Keratinocyte (primary cell): ENCODE measurements around the gene EIF3B. TPM values are rescaled to one million over a fixed set of nuclear protein-coding genes. Genes with fewer than 3 reads are reported as not detected.

Experiments used
- DNase-seq: peaks from one replicate; pipeline ENCODE4 v3.0.0-alpha.2; 2011; ENCODE audit warnings: low read depth, missing footprints, low spot score
- FAIRE-seq: peaks from 2 replicates; lab custom pipeline; 2011; peaks lifted over from hg19 to GRCh38; lab: Jason Lieb, UNC
- H2AFZ ChIP-seq: 2 replicates; pipeline ENCODE4 v1.6.0; 2012; ENCODE audit warnings: low read length, control low read depth, inconsistent platforms; ENCODE audit not compliant: control insufficient read depth
- H3K27ac ChIP-seq: 2 replicates; pipeline ENCODE4 v1.5.1; 2011; ENCODE audit warnings: low read length; ENCODE audit not compliant: control insufficient read depth, insufficient read depth
- H3K27me3 ChIP-seq: 3 replicates; pipeline ENCODE4 v1.6.0; 2011; ENCODE audit warnings: low read length; ENCODE audit not compliant: control insufficient read depth, insufficient read depth; ENCODE audit errors: extremely low read depth
- H3K36me3 ChIP-seq, 2 experiments: 2 replicates in 1 of 2; 3 replicates in 1 of 2; pipeline ENCODE4 v1.5.1; 2011; ENCODE audit warnings: low read length in 2 of 2, mild to moderate bottlenecking in 1 of 2; ENCODE audit not compliant: control insufficient read depth in 2 of 2, insufficient read depth in 2 of 2; ENCODE audit errors: extremely low read depth in 1 of 2
- H3K4me1 ChIP-seq: 3 replicates; pipeline ENCODE4 v1.5.1; 2011; ENCODE audit warnings: low read length; ENCODE audit not compliant: control insufficient read depth, insufficient read depth; ENCODE audit errors: extremely low read depth
- H3K4me2 ChIP-seq: 3 replicates; pipeline ENCODE4 v1.6.0; 2011; ENCODE audit warnings: low read depth, low read length; ENCODE audit not compliant: control insufficient read depth, insufficient read depth; ENCODE audit errors: extremely low read depth
- H3K4me3 ChIP-seq, 3 experiments: fragments of 200-600 bp in 1 of 3; sonication (generic) in 1 of 3; 2 replicates in 2 of 3; 3 replicates in 1 of 3; pipeline ENCODE4 v1.5.1; 2011 to 2016; ENCODE audit warnings: low read length in 3 of 3, mild to moderate bottlenecking in 3 of 3, control low read depth in 2 of 3, inconsistent platforms in 1 of 3, low read depth in 1 of 3, mixed read lengths in 1 of 3, mixed run types in 1 of 3, moderate library complexity in 1 of 3; ENCODE audit not compliant: control insufficient read depth in 2 of 3, insufficient read depth in 2 of 3; ENCODE audit errors: extremely low read depth in 1 of 3
- H3K79me2 ChIP-seq: 2 replicates; pipeline ENCODE4 v1.6.0; 2012; ENCODE audit warnings: low read length; ENCODE audit not compliant: control insufficient read depth, insufficient read depth
- H3K9ac ChIP-seq: 3 replicates; pipeline ENCODE4 v1.6.0; 2011; ENCODE audit warnings: low read length; ENCODE audit not compliant: control insufficient read depth, insufficient read depth; ENCODE audit errors: extremely low read depth
- H3K9me1 ChIP-seq: 3 replicates; pipeline ENCODE4 v1.6.0; 2011; ENCODE audit warnings: low read length; ENCODE audit not compliant: control insufficient read depth, insufficient read depth; ENCODE audit errors: extremely low read depth
- H3K9me3 ChIP-seq: 2 replicates; pipeline ENCODE4 v1.5.1; 2012; ENCODE audit warnings: low read depth, low read length; ENCODE audit not compliant: control insufficient read depth
- H4K20me1 ChIP-seq: 3 replicates; pipeline ENCODE4 v1.6.0; 2011; ENCODE audit warnings: low read length; ENCODE audit not compliant: control insufficient read depth, insufficient read depth; ENCODE audit errors: extremely low read depth
- CTCF ChIP-seq, 3 experiments: IDR thresholded peaks in 1 of 3; conservative IDR thresholded peaks in 1 of 3; optimal IDR thresholded peaks in 1 of 3; 2 replicates in 2 of 3; 3 replicates in 1 of 3; pipeline versions ENCODE3 to v1.5.1; 2011; ENCODE audit warnings: low read length in 3 of 3, mild to moderate bottlenecking in 3 of 3, moderate library complexity in 2 of 3, control low read depth in 1 of 3, inconsistent platforms in 1 of 3; ENCODE audit not compliant: insufficient read depth in 2 of 3; ENCODE audit errors: extremely low read depth in 1 of 3
- EZH2 ChIP-seq: IDR thresholded peaks from one replicate; pipeline ENCODE4 v1.6.1; 2012; ENCODE audit warnings: inconsistent platforms, mild to moderate bottlenecking, low read length, moderate library complexity
- dilution Hi-C: fragments of 300-500 bp; cut with MboI; formaldehyde crosslinking; loops from one replicate; pipeline ENCODE4 v1.7.0; 2020; ENCODE audit warnings: low sequenced_read_pairs; ENCODE audit not compliant: extremely low pct_ligation_motif_present
- polyA plus RNA-seq, 5 experiments: library from polyadenylated mRNA; depleted of rRNA in 3 of 5; stranded (reverse) in 3 of 5; stranded (forward) in 1 of 5; unstranded in 1 of 5; fragments of >200 nt; gene quantifications; 1 replicate in 1 of 5; 2 replicates in 3 of 5; 3 replicates in 1 of 5; pipeline versions ENCODE4 v1.2.1 to v1.2.3, GENCODE V29; 2011 to 2012; ENCODE audit warnings: missing spikeins in 2 of 5, low read depth in 1 of 5, low replicate concordance in 1 of 5

EIF3B gene
- polyA plus RNA-seq, 1 donor (not counting 4 experiments of a cell fraction or from before 2014, with no cell fraction given): 169 TPM

GRCh38 chr7:2306688-2307087 is 47.9 kb upstream of the EIF3B start:
- FAIRE-seq (no peak), DNase-seq (no peak)
- TF ChIP-seq CTCF (optimal IDR thresholded peaks at IDR 0.05 in 1 of 3, IDR thresholded peaks at IDR 0.05 in 1 of 3, conservative IDR thresholded peaks at IDR 0.05 in 1 of 3; ENCODE audit: extremely low read depth in 1 of 3, insufficient read depth in 2 of 3, low read length in 3 of 3): no peak
- no peak for TF ChIP-seq EZH2
- peaks cover 3% of the 10 kb centered on the region for H3K79me2 ChIP-seq
- H3K9me1 ChIP-seq: no peaks in the 10 kb centered on the region
- H3K27me3 ChIP-seq: no peaks in the 10 kb centered on the region
- H3K4me2 ChIP-seq: no peak overlapping the region
- no peak overlapping the region for H3K9ac ChIP-seq
- no peaks in the 10 kb centered on the region for H3K4me1 ChIP-seq
- H3K9me3 ChIP-seq: no peaks in the 10 kb centered on the region
- no peak overlapping the region for H2AFZ ChIP-seq
- no peak overlapping the region for H3K27ac ChIP-seq
- H3K36me3 ChIP-seq: no peaks in the 10 kb centered on the region
- H4K20me1 ChIP-seq: no peaks in the 10 kb centered on the region
- H3K4me3 ChIP-seq: no peak overlapping the region
- dilution Hi-C loops: no loop called here

GRCh38 chr7:2307690-2308107 is 46.9 kb upstream of the EIF3B start:
- Histone ChIP-seq H3K4me2 (no peak overlapping the region), H4K20me1 (no peaks in the 10 kb centered on the region), H3K4me3 (no peak overlapping the region), H3K9ac (no peak overlapping the region), H2AFZ (no peak overlapping the region), H3K27me3 (no peaks in the 10 kb centered on the region), H3K36me3 (no peaks in the 10 kb centered on the region), H3K79me2 (peaks cover 6% of the 10 kb centered on the region), H3K9me3 (no peaks in the 10 kb centered on the region), H3K9me1 (no peaks in the 10 kb centered on the region), H3K27ac (no peak overlapping the region), H3K4me1 (no peaks in the 10 kb centered on the region)
- dilution Hi-C loops: no loop called here
- FAIRE-seq: no peak
- TF ChIP-seq EZH2 (no peak), CTCF (optimal IDR thresholded peaks at IDR 0.05 in 1 of 3, IDR thresholded peaks at IDR 0.05 in 1 of 3, conservative IDR thresholded peaks at IDR 0.05 in 1 of 3; ENCODE audit: extremely low read depth in 1 of 3, insufficient read depth in 2 of 3, low read length in 3 of 3) (no peak)
- DNase-seq: no peak
